ENCODE results near the gene RPL38.

Gene RPL38

DNA sequence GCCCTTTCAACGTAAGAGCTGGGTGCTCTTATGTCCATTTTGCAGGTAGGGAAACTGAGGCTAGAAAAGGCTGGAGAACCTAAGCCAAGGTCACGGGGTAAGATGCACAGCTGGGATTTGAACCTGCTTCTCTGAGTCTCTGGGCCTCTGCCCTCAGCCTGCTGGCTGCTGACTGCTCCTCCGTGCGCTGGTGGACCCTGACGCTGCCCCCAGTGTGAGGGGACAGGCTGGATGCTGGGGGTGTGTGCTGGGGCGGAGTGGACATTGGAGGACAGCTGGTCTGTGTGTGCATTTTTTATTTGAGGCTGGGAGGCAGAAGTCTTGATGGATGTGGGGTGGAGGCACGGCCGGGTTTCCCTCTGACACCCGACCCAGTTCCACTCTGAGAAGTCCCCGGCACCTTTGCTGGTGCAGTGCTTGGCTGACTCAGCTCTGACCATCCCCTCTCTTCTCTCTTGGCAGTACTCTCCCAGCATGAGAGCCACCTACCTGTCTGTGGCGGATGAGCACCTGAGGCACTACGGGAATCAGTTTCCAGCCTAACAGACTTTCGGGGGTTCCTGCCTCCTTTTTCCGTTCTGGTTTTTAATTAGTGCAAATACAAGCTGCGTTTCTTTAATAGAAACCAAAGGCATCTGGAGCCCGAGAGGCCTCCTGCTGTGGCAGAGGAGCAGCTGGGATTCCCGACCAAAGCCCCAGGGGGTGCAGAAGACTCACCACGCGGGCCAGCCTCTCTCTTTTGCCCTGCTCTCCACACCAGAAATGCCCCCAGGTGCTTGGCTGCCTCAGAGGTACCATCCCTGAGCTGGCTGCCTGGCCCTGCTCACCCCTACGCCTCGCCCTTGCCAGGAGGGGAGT, 56.4 kb downstream of the RPL38 start:
- Mint-ChIP-seq H3K27me3 (no peaks in the 10 kb centered on the region), H3K27ac (no peak overlapping the region), H3K9me3 (ENCODE audit: low read depth) (no peaks in the 10 kb centered on the region), H3K36me3 (no peaks in the 10 kb centered on the region), H3K4me3 (no peak overlapping the region), H3K4me1 (ENCODE audit: low read depth) (no peaks in the 10 kb centered on the region)

All from activated naive CD8-positive, alpha-beta T cell (primary cell).